Activated naive CD8-positive, alpha-beta T cell treated with anti-CD3 and anti-CD28 coated beads, Interleukin-2, amount 50 U/mL, for 16 hours (primary cell): ENCODE measurements around the gene LCT.
"Not testable (repeated sequence)": the region's sequence is repeated elsewhere in the genome, so short reads cannot be mapped to it uniquely, and the experiment has no call there.

Experiments
- DNase-seq: peaks from one replicate; pipeline ENCODE4 v3.0.0-alpha.2; 2020; ENCODE audit warnings: low read depth, low spot score

Gene LCT

DNA sequence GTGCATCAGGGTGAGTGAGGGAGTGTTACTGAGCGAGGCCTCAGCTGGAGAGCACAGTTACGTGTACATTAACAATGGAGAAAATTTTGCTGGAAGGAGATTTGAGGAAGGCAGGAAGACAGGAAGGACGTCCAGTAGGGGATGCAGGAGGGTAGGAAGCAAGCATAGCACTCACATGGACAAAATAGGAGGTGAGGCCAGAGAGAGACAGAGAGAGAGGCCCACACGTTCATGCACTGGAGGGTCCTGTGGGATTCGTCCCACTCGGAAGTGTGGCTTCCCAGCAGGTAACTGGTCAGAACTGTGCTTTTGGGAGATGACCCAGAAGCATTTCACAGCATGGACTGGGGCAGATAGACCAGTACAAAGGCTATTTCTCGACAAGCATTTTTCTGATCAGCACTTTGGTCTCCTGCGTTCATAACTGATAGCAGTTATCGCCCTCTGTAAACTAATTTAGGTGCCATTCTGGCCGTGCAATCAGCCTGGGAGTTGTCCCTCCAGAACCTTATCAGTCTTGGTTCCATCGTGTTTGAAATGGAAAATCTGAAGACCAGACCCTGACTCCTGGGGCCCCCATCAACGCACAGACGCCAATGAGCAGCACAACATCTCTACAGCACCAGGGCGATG, 5.7 kb downstream of the LCT start:
- no peak for DNase-seq

DNA sequence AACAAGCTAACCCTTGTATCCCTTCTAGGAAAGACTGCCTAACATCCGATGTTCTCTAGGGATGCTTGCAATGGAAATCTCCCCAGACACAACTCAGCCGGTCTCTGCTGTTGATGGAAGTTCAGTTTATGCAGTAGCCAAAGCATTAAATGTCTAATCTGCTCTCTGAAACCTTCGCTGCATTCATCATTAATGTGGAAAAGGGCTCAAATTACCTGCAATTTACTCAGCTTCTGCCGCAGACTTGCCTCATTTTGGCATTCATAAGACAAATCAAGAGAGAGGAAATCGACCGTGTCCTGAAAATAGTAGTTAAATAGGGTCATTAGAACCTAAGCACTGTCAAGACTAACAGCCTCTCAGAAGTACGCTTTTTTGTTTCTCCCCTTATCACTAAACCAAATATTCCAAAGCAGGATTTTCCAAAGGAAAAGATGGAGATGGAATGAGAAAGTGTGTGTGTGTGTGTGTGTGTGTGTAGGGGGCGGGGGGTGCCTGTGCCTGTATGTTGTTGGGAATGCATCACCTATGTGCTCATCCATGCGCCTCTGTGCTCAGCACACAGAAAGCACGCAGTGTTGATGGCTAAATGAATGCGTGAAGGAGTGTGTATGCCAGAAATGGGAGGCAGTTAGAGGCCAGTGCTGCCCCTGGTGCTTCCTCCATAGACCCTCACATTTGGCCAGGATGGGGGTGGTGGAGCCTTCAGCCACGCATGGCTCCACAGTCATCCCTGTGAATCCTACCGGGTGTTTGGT, 7.4 kb downstream of the LCT start:
- no peak for DNase-seq

DNA sequence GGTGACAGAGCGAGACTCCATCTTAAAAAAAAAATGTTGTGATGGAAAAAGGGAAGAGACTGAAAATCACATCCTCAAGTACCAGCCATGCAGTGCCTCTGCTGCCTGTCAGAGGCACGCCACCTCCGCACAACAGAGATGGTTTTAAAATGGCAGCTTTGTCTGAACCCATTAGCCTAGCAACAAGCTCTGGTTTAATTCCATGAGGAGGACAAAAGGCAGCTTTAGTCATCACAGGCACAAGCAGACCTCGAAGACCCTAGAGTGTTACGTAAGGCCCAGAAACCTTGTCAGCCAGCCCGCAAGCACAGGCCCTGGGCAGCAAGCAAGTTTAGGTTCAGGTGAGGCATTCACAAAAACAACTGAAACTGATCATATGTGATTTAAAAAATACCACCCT, 10.4 kb downstream of the LCT start:
- no peak for DNase-seq

DNA sequence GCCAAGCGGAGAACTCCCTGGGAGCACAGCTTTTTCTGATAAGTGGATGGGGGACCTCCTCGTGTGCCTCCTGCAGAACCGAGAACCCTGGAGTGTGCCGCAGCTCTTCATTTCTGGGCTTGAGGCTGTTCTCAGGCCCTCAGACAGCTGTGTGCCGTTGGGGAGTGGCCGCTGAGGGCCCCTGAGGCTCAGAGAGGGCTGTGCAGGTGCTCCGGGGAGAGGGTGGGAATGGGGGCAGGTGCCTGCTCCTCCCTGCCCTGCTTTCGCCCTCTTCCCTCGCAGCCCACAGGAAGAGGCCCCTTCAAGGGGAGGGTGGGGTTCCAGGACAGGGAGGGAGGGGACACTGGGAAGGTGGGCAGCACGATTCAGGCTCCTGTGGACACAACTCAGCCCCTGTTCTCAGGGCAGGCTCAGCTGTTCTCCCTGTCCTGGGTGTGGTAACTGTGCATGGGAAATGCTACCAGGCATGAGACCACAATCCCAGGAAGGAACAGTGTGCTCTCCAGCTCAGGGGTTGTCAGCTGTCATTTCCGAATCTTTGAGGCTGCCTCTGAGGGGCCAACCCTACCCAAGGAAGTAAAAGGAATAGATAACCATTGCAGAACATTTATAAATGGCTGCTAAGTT, 11.3 kb downstream of the LCT start:
- DNase-seq, result no peak

DNA sequence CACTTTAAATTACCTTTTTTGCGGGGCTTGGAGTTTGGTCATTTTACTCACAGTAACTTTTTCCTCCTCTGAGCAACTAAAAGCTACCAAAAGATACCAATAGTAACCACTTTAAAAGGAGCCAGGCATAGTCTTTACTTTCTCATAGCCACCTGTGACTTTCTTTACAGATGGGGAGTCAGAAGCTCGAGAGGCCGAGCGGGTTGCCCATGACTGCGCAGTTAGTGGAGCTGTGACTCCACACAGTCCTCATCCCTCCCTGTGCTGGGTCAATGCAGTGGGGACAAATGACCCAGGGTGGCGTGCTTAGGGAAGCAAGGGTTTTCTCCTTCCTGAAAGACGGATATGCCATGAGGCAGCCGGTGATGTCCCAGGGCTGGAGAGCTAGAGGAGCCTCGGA, 11.9 kb downstream of the LCT start:
- DNase-seq, result no peak

DNA sequence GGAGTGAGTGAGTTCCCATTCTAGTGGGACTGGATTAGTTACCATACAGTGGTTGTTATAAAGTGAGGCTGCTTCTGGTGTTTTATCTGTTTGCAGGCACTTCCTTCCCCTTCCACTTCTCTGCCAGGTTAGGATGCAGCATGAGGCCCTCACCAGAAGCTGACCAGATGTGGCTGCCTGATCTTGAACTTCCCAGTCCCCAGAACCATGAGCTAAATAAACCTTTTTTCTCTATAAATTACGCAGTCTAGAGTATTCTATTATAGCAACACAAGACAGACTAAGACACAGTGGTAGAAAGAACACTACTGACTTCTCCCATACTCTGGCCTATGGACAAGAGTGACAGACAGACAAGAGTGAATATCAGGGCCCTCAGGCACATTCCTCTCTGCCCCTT, 14.1 kb downstream of the LCT start:
- no peak for DNase-seq

DNA sequence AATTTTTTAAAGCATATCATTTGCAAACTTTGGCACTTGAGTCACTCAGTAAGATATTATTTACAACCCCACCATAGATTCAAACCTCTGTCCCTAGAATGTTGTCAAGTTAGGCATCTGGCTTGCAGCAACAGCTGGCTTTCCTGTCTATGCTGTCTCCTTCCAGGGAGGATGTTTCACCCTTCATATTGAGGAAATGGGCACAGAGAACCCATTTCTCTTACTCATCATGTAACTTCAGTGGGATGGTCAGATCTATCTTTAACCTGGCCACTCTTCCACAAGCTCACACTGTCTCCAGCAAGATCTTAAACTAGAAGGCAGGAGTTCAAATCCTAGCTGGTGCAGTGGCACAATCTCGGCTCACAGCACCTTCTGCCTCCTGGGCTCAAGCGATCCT, 15.8 kb downstream of the LCT start:
- no peak for DNase-seq

DNA sequence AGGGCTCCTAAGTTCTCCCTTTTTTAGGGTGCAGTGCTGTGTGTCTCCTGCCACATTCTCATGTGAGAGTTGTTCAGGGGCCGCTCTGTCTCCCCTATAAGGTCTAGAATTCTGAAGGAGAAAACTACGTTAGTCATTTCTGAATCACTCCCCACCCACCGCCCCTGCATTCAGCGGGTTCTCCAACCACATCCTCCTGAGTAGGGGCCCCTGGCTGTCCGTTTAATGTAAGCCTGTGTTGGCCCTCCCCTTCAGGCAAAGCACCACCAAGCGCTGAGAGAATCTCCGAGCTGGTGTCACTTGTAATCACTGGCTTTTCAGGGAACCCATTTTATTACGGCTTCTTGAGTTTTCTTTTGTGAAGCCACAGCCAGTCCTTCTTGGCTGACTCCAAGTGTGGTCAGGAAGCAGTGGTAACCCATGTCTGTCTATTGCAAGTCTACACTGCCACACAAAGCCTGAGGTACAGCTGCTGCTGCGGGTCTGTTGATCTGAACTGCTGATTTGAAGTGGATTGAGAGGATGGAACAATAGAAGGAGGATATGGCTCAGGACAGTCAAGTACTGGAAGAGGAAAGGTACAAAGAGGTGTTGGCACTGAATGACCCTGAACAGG, 16.9 kb downstream of the LCT start:
- peak; percentile 77 for DNase-seq

DNA sequence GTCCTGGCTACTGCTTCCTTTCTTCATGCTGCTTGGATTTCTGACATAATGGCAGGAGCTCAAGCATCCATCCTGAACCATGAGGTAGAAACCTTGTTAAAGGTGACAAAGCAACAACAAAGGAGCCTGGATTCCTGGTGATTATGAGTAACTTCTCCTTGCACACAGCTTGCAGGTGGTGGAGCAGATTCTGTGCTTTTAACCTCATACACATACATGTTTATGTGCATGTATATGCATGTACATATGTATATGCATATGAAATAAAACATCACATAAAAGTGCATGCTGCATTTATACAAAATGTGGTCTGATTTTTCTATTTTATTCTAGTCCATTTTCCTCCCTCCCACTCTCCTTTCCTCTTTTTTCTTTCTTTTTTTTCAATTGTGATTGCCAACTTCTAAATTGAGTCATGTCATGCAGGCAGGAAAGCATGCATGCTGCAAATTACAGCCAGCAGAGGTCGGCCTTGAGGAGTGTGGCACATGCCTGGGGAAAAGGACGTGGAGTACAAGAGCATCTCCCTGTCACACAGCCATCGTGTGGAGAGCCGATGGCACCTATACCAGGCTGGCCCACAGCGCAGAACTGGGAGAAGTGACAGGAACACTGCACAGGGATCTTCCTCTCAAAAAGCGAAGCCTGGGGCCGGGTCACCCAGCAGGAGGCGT, 17.9 kb downstream of the LCT start:
- no peak for DNase-seq

DNA sequence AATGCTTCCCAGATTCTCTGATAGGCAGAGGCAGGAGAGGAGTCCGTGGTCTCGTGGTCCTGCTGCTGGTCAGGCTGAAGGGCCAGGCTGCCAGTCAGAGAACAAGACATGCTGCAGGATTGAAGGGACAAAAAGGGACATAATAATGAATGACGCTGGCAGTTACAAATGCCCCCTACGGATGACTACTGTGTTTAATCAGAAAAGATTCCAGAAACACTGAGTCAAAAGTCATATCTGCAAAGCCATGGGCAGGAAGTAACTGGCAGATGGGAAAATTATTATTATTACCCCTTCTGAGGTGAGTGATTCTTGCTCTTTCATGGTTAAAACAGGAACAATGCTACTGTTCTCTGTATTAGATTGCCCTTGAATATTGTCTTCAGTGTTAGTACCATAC, 19.0 kb downstream of the LCT start:
- DNase-seq, result no peak

DNA sequence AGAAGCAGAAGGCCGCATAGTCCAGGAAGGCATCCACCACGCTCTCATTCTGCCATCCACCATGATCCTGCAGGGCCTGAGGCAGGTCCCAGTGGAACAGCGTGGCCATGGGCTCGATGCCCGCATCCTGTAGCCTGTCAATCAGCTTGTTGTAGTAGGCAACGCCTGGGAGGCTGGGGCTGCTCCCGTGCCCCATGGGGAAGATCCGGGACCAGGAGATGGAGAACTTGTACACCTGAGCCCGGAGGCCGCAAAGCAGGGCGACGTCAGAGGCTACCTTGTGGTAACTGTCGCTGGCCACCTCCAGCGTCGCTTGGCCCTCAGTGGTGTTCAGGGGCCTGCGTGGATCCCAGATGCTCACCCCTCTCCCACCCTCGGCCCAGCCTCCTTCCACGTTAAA, 19.5 kb downstream of the LCT start:
- no peak for DNase-seq

DNA sequence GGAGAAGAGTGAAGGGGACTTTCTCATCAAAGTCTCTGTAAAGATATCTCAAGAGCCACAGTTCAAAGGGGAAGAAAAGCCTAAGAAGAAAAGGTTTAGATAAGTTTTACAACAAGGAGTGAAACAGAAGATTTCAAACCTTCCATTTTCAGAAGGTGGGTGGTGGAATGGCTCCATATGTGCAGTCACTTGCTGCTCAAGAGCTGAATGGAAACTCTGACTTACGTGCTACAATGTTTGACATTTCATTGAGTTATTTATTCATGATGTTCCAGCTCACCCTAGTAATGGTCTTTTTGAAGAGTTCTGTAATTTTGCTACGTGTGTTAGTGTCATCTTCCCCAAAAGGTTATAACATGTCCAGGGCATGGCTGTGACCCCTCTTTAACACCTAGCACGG, 21.7 kb downstream of the LCT start:
- DNase-seq, result no peak

DNA sequence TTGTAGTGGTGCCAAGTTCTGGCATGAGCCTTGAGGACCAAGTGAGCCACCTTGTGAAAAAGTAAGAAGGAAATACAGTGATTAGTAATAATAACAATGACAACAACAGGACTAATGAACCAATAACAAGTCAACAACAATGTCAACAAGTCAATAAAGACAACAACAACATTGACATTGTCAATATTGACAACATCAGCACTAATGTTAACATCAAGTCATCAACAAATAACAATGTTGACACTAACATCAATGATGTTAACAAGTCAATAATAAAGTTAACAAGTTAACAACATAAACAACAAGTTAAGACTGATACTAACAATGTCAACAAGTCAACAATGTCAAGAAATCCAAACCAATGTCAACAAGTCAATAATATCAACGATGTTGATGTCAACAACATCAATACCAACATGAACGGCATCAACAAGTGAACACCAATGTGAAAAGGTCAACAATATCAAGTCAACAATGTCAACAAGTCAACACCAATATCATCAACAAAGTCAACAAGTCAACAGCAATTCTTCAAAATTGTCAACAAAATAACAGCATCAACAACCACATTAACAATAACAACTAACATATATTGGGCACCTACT, 24.0 kb downstream of the LCT start:
- no peak for DNase-seq

DNA sequence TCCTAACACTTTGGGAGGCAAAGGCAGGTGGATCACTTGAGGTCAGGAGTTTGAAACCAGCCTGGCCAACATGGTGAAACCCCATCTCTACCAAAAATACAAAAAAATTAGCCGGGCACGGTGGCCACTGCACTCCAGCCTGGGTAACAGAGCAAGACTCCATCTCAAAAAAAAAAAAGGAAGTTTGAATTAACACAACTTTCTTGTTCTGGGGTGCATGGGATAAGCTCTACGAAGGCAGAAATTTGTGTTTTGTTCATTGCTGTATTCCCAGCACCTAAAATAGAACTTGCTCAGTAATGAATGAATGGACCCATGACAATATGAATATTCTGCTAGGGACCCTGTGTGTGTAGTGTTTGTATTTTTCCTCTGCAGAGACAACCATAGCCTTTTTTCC, 29.1 kb downstream of the LCT start:
- DNase-seq, result not testable (repeated sequence)

DNA sequence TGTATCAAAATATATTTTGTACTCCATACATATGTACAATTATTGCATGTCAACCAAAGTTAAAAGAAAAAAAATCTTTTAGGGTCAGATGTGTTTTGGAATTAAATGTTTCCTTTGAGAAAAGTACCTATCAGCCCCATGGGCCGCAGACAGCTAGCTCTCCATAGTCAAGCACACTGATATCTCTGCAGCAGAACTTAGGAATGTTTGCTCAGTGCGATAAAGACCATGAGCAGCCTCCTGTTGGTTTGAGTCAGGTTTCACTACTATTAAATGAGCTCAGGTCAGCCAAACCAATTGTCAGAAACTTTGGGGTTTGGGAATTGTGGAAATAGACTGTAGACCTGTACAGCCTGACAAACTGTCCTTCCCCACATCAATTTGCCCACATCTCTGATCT, 33.7 kb downstream of the LCT start:
- DNase-seq, result no peak

DNA sequence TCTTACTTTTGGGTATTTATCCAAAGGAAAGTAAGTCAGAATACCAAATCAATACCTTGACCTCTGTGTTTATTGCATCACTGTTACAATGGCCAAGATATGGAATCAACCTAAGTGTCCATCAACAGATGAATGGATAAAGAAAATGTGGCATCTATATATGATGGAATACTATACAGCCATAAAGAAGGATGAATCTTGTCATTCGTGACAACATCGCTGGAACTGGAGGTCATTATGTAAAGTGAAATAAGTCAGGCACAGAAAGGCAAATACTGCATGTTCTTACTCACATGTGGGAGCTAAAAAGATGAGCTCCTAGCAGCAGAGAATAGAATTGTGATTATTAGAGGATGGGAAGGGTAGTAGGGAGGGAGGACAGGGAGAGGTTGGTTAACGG, 34.6 kb downstream of the LCT start:
- no peak for DNase-seq

DNA sequence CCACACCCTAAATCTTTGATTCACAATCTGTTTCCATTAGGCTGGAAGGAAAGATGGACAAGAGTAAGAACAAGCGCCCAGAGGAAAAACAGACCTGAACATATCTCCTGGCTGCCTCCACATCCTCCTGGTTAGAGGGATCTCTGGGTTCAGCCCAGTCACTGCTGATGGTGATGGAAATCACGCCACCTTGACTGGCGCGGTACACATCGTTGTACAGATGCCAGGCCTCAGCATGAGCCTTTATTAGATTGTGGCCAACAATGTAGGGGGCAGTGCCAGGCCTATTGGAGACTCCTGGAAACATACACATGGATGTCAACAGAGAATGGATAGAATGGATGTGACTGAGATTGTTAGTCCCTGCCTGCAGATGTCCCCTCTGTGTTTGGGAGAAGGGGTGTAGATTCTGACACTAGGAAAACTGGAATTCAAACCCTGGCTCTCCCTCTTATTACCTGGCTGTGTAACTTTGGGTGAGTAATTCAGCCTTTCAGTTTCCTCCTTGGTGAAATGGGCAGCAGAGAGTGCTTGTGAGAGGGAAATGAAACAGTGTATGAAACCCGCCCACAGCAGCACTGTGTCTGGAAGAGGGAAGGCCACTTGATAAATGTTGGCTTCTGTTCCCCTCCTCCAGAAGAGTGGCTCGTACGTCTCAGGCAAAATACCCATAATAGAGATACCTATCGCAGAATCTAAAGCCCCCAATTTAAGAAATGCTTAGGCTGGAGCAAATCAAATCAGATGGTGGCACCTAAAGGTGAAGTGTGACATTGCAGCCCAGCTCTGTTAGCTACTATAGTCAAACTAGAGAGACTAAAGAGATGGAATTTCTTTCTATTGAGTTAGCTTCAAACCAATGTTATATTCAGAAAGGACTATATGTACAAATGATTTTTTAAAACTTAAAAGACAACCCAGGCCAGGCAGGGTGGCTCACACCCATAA, 36.2 kb downstream of the LCT start:
- no peak for DNase-seq

DNA sequence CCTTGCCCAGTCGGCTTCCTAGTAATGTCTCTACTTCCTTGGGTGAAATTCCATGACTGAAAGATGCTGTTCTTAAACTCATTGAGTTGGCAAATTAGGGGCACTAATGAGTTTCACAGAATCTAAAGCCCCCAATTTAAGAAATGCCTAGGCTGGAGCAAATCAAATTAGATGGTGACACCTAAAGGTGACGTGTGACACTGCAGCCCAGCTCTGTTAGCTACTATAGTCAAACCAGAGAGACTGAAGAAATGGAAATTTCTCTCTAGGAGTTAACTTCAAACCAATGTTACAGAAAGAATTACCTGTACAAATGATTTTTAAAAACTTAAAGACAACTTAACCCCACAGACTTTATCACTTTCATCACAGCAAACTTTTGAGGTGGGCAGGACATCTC, 37.2 kb downstream of the LCT start:
- no peak for DNase-seq

DNA sequence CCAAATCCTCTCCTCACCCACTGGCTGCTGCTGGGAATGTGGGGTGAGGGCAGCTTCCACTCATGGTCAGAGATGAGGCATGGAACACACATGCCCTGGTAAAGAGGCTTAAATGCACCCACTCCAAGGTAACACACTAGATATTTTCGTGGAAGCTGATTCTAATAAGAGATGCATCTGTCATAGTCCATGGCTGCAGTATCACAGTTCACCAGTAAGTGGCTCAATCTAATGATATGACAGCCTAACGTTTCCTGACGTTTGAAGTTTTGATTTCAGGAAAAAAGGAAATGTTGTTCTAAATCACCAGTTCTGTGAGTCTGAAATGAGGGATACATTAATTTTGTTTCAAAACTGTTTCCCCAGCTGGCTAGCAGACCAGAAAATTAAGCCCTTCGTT, 38.2 kb downstream of the LCT start:
- no peak for DNase-seq

DNA sequence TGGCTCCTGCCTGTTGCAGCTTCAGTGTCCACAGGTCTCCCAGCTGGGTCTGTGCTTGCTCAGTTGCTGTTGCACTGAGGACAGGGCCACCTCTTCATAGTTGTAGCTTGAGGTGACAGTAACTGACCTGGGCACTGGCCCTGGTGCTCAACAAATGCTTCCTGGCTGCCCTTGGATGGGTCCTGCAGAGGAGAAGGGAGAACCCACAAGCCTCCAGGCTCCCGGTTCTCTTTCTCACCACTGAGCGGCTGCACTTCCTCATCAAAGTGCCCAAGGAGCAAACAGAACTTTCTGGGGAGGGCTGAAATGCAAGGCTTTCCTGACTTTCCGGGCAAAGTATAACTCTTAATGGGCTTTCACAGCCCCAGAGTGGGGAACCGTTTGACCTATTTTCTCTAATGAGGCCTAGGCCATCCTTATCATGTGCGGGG, 38.7 kb downstream of the LCT start:
- DNase-seq, result no peak
